ENCODE measurements around the gene ARPP19.

GRCh38 chr15:52556524-52557273 is 12.1 kb downstream of the ARPP19 start:
- TF ChIP-seq CTCF (IDR thresholded peaks at IDR 0.05) (no peak), POLR2A (IDR thresholded peaks at IDR 0.05) (no peak)

Data from right lobe of liver (tissue), 4 donors.